Measurements from ENCODE around the gene PNPLA1.
"Not testable (repeated sequence)": the region's sequence is repeated elsewhere in the genome, so short reads cannot be mapped to it uniquely, and the experiment has no call there.

Gene PNPLA1

DNA sequence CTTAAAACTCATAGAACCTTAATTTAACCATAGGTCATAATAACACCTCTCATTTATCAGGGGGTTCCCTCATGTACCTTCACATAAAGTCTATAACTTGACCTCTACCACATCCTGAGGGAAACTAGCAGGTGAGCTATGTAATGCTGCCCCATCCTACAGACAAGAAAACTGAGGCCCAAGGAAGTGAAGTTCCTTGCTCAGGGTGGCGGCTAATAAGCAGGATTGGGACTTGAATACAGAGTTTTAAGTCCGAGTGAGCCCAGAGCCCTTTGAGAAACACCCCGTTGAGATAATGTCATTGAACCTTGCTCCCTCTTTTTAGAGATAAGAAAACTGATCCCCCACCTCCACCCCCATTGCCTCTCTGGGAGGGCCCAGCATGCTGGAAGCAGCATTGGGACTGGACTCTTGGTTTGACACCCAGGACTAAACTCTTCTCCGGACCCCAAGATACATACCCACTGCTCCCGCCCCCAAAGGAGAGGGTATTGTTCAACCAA, 66.4 kb downstream of the PNPLA1 start:
- DNase-seq (ENCODE audit: low spot score): no peak

DNA sequence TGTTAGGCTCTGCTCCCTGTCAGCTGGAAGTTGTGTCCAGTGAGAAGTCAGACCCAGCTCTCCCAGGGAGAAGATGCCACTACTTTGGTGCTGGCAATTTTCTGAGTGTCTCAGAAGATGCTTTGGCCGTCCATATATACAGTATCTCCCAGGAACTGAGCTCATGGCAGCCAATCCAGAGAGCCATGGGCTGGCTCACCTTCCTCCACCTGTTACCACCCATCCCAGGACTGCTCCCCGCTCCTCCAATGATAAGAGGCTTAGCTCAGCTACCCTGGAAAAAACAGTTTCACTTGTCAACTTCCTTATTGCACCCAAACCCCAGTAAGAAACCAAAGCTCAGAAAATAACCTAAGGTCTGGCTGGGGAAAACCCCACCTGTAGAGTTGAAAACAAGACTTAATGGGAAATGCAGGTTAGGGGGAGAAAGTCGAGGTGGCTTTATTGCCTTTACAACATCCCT, 67.0 kb downstream of the PNPLA1 start, which contains the start of gene BNIP5:
Gene BNIP5 (minus strand): TSS at position 110 of the 463 bp plus-strand sequence. CDS start 6,198 bp downstream, outside the sequence.
- no peak for DNase-seq (ENCODE audit: low spot score)

DNA sequence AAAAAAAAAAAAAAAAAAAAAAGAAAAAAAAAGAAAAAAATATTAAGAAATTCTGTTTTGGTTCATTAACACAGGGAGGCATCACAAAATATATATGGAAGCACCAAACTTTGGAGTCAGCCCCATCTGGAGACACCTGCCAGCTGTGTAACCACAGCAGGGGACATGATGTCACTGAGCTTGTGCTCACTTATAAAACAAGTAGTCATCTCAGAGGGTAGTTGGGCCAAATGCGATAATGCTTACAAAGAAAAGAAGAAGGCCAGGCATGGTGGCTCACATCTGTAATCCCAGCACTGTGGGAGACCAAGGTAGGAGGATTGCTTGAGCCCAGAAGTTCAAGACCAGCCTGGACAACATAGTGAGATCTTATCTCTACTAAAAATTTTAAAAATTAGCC, 68.0 kb downstream of the PNPLA1 start:
- no peak for DNase-seq (ENCODE audit: low spot score)

DNA sequence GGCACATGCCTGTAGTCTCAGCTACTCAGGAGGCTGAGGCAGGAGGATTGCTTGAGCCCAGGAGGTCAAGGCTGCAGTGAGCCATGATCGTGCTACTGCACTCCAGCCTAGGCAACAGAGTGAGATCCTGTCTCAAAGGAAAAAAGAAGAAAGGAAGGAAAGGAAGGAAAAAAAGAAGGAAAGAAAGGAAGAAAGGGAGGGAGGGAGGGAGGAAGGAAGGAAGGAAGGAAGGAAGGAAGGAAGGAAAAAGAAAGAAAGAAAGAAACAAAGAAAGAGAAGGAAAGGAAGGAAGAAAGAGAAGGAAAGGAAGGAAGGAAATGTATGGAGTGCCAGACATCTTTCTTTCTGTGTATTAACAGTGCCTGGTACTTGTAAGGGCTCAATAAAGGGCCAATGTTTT, 68.4 kb downstream of the PNPLA1 start:
- DNase-seq (ENCODE audit: low spot score): not testable (repeated sequence)

DNA sequence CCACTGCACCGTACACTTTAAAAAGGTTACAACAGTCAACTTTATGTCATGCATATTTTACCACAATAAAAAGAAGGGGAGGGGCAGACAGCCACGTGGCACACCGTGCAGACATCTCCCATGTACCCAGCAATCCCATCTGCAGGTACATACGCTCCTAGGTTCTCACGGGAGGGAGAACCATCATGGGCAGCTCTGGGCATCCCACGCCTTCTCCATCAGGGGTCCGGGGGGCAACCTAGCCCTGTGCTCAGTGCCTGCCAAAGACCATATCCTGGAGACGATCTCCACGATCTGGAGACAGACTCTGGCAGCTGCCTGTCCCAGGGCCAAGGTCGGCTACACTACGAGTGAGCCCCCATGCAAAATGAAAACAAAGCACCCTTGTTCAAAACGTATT, 69.3 kb downstream of the PNPLA1 start:
- no peak for DNase-seq (ENCODE audit: low spot score)

DNA sequence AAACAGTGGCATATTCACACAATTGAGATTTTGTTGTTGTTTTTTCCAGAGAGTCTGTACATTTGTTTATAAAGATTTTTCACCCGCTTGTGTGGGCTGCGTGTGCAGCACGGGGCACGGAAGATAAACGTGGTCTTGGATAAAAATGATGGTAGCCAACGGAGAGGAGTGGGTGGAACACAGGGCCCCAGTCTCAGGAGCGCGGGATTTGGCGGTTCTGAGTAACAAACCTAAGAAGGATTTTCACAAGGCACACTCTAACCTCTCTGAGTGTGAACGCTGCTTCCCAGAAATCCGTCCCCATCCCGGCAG, 70.4 kb downstream of the PNPLA1 start:
- no peak for DNase-seq (ENCODE audit: low spot score)

DNA sequence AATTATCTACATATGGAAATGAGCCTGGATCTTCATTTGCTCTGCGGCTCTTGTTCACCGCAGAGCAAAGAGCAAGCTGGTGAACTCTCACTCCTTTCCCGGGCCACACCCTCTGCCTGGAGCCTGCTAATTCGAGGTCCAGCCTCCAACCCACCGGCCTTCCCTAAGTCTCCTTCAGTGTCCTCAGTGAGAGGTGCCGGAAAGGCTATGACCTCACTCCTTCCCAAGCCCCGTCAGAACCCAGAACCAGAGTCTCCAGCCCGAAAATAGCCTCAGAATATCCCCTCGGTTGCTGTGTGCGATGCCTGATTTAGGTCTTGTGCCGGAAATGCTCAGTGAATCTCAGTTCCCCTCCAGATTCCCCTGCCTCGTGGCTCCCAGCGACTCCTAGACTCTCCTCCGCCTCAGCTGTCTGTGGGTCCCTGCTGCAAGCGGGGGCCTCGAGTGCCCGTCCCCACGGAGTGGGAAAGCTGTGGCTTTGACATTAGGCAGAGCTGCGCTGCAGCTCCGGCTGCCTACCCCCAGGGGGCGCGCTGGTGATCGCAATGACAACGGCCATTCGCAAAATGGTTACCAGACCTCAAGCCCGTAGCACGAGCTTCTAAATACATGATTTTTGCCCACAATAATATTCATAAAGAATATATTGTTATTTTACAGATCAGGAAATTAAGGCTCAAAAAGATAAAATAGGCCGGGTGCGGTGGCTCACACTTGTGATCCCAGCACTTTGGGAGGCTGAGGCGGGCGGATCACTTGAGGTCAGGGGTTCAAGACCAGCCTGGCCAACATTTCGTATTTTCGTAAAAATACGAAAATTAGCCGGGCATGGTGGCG, 71.0 kb downstream of the PNPLA1 start:
- DNase-seq (ENCODE audit: low spot score): peak; percentile 78

DNA sequence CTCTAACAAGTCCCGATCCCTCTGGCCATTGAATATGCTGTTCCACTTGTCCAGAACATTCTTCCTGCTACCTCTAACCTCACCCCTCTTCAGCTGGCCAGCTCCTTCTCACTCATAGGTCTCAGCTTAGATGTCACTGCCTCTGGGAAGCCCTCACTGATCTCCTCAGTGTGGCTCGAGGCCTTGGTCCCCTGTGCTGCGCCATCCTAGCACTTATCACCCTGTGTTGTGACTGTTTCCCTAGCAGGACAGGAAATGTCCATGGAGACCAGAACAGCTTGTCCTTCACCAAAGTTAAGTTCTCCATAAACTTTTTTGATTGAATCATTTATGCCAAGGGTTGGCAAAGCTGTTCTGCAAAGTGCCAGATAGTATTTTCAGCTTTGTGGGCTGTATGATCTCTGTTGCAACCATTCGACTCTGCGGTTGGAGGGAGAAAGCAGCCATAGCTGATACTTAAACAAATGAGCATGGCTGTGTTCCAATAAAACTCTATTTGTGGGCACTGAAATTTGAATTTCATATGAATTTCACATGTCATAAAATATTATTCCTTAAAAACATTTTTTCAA, 73.3 kb downstream of the PNPLA1 start:
- DNase-seq (ENCODE audit: low spot score): no peak

DNA sequence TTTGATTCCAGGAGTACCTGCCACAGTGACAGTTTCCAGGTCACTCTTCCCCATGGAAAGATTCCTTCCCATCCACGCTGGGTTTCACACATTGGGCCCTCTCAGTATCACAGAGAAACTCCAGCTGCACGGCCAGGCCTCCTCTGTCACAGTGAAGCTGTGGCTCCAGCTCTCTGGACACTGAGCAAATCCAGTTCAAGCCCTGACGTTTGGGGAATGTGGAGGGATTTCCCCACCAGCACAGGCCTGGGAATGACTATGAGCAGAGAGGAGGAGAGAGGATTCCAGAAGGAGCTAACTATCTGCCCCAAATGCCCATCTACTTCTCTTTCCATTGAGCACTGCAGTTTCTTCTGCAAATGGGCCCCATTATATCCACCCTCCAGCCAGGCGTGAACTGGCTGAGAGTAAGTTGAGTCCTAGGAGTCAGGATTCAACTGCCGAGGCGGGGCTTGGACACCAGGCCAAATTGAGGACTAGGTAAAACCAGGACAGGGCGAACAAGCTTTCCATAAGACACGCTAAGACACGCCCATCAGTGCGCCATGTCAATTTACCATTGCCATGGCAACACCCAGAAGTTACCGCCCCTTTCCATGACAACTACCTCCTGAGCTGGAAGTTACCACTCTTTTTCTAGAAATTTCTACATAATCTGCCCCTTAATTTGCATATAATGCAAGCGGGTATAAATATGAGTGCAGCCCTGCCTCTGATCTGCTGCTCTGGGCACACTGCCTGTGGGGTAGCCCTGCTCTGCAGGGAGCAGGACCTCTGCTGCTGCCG, 76.0 kb downstream of the PNPLA1 start:
- DNase-seq (ENCODE audit: low spot score): no peak

DNA sequence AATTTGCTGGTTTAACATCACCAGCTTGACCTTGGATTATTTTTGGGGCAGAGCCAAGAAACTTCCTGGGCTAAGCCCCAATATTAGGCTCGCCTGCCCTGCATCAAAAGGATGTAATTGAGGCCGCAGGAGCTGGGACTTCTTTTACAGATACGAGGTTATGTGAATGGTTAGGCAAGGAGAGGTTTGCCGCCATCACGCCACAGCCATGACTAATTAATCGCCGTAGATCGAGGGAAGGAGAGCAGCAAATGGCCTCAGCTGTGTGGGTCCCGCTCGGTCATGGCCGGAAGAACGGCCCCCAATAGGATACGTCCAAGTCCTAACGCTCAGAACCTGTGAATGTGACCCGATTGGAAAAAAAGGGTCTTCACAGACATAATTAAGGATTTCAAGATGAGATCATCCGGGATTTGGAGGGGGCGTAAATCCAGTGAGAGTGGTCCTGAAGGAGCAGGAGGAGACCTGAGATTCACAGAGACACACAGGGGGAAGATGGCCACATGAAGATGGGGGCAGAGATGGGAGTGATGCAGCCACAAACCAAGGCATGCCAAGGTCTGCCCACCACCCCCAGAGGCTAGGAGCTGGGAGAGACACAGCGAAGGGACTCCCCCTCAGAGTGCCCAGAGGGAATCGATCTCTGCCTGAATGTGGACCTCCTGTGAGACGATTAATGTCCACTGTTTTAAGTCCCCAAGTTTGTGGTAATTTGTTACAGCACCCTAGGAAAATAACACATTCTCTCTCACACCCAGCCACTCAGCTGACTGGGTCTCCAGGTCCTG, 76.8 kb downstream of the PNPLA1 start:
- no peak for DNase-seq (ENCODE audit: low spot score)

DNA sequence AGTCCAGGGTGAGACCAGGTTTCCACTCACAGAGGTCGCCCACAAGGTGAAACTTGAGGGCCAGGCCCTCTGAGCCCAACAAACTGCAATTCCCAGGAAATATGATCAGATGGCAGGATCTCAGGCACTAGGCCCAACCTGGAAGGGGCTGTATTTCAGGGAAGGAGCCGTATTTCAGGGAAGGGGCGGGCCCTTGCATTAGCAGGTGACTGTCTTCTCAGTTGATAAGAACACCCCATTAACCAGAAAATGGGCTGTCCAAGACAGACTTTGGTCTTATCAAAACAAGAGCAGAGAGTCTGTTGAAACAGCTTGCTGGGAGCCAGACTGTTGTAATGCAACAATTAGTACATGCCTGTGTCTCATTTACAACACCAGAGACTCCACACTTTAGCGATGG, 77.8 kb downstream of the PNPLA1 start:
- DNase-seq (ENCODE audit: low spot score): no peak

DNA sequence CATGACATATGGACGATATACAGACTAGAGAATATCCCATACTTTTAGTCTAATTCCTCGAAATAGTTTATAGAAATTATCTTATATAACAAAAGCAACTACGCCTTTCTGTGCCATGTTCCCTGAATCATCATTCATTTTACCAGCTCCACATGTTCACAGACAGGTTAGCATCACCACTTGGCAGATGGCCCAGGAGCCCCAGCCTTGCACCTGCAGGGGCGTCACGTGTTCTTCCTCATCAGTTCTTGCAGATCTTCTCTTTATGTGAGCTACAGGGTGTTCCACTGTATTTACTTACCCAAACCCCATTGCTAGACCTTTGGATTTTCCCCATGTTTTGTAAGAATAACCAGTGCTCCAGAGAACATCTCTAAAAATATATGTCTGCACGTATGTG, 79.4 kb downstream of the PNPLA1 start:
- DNase-seq (ENCODE audit: low spot score): no peak

DNA sequence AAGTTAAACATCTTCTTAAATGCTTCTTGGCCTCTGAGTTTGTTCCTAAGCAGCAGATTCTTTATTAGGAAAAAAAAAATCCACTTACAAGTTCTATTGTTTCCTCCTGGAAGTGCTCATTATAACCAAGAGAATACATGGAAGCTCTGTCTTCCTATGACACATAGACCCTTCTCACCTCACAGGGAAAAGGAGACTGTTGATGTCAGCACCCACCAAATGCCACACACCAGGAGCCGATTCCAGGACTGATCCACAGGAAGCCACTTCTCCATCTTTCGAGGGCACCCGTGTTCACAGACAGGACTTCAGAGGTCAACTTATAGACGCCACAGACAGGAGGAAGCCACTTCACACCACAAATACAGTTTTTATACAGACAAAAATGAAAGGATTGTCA, 80.2 kb downstream of the PNPLA1 start:
- no peak for DNase-seq (ENCODE audit: low spot score)

DNA sequence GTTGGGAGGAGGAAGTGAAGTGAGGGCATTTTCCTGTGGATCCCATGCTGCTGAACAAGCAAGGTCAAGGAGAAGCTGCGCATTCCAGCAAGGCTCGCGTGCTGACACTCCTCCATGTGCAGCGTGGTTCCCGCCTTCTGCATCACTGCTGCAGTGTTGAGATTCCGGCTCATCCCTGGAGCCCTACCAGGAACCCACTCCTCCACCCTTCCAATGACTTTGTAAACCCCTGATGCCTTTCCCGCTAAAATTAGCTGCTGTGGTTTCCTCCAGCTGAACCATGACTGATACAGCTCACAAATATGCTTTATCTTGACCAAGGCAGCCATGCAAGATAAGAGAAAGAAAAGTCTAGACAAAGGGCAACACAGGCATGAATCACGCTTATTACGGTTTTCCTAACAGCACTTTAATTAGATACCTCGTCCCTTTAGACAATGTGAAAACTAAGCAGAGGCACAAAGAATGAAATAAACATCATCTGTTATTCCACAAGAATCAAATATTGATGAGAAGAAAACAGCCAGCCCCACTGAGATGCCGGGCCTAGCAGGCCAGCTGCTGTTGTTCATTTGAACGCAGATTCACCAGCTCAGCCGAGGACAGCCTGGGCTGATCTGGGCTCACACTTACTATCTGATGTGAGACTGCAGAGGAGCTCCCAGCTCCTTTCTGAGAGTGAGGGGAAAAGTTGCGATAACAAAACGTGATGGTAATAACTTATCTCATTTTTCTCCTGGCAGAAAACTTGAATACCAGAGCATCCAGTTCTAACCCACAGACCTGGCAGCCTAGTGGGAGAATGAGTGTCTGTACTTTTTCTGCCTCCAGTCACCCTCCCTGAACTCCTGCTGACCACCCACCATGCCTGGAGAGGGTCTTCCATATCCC, 81.1 kb downstream of the PNPLA1 start:
- peak; percentile 43 for DNase-seq (ENCODE audit: low spot score)

DNA sequence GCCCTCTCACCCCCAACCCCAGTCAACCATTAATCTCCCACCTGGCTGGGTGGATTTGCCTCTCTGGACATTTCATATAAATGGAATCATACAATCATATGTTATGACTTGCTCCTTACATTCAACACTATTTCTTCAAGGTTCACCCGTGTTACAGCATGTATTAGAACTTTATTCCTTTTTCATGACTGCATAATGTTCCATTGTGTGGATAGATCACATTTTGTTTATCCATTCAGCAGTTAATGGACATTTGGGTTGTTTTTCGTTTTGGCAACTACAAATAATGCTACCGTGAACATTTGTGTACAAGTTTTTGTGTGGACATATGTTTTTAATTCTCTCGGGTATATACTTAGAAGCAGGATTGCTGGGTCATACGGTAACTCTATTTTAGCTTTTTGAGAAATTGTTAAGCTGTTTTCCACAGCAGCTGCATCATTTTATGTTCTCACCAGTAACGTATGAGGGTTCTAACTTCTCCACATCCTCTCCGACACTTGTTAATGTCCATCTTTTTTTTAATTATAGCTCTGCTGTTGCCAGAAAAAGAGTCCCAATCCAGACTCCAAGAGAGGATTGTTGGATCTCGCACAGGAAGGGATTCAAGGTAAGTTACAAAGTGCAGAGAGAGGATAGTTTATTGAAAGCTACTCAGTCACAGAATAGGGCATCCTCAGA, 82.8 kb downstream of the PNPLA1 start:
- DNase-seq (ENCODE audit: low spot score): no peak

DNA sequence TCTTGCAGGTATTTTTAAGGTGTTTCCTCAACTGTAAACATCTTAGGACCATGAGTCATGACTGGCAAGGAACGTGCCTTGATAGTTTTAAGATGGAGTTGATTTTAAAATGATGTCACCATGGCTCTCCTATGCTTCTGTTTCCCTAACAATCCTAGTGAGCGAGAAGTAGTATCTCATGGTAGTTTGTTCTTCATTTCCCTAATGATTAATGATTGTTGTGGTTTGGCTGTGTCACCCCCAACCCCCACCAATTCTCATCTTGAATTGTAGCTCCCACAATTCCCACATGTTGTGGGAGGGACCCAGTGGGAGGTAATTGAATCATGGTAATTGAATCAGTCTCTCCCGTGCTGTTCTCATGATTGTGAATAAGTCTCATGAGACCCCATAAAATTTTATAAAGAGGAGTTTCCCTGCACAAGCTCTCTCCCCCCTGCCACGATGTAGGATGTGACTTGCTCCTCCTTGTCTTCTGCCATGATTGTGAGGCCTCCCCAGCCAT, 83.6 kb downstream of the PNPLA1 start:
- DNase-seq (ENCODE audit: low spot score): no peak

DNA sequence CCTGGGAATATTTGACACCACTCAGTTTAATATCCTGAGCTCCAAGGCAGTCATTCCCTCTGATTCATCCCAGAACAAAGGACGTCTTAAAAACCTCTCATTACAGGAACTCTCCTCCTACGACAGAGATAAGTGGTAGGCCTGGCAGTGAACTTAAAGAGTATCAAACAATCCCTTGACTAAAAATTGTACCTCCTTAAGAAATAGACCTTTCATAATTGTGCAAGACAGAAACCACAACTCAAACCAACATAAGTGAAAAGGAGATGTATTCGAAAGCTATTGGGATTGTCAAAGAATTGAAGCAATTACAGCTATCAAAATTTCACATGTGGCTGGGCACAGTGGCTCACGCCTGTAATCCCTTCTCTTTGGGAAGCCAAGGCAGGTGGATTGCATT, 86.0 kb downstream of the PNPLA1 start:
- DNase-seq (ENCODE audit: low spot score): no peak

DNA sequence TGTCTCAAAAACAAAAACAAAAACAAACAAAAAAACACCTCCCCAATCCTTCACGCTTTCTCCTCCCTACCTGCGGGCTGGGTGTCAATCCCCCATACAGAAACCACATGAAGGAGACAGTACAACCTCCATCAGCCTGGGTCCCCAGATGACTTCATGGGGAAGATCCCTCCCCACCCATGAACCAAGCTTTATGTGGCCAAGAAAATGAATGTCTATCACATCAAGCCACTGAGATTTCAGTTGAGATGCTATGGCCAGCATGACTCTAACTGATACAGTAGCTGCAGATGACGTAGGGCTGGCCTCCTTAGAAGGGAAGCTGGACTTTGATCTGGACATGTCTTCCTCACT, 88.0 kb downstream of the PNPLA1 start:
- no peak for DNase-seq (ENCODE audit: low spot score)
